GM12892 (cell line): ENCODE results near the gene RLN3.

Experiments
- POLR2A ChIP-seq: IDR thresholded peaks from 2 replicates; pipeline ENCODE4 v1.6.1; 2011; ENCODE audit warnings: low read depth, low read length, control low read depth
- POLR2AphosphoS5 ChIP-seq: IDR thresholded peaks from 2 replicates; pipeline ENCODE4 v1.6.1; 2011; ENCODE audit warnings: low read depth, low read length, control low read depth
- TAF1 ChIP-seq: IDR thresholded peaks from 2 replicates; pipeline ENCODE4 v1.6.1; 2011; ENCODE audit warnings: low read depth, mild to moderate bottlenecking, control low read depth, low read length, borderline replicate concordance

DNA sequence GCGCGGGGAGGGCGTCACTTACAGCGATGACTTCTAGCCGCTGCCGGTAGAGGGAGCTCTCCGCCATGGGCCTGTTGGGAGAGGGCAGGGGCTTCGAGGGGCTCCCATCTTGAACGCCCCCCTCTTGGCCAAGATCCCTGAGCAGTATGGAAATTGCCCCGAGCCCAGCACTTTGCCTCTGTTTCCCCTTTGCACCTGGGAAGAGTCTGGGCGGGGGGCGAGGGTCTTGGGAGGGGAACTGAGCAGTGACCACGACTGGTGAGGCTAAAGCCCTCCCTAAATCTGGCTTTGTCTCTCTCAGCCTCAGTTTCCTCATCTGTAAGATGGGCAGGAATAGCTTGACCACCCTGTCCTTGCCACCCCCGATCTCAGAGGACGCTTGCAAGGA is 31.1 kb downstream of the RLN3 start:
- TF ChIP-seq POLR2A, result no peak
- TF ChIP-seq POLR2AphosphoS5, result no peak
- no peak for TF ChIP-seq TAF1
